ENCODE measurements around the gene GZMA. TPM values are rescaled to one million over a fixed set of nuclear protein-coding genes. Genes with fewer than 3 reads are reported as not detected.
A peak's percentile ranks its signal among the peaks of the same experiment; 100 is the strongest.

The GZMA gene
- total RNA-seq, 2 experiments from 2014 or later, result 13.7 to 16.9 TPM

DNA sequence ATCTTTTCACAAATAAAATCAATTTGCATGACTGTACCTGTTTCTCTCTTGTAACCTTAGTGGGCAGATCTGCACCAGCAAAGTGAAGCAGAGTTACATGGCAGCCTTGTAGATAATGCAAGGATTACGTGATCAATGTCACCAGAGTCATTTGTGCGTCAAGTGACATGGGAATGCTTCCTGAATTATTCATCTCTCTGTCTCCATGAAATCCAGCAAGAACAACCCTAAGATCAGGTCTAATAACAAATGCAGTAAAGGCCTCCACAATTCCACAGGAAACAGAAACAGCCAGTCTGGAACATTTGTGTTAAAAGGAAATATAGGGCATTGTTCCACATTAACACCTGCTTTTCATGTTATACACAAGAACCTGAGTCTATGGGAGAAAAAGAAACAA lies 7.8 kb downstream of the GZMA start:
- Mint-ChIP-seq H3K27me3 (no peaks in the 10 kb centered on the region), H3K4me1 (ENCODE audit: low read depth) (peaks cover 23% of the 10 kb centered on the region), H3K9me3 (no peaks in the 10 kb centered on the region), H3K36me3 (peaks cover 2% of the 10 kb centered on the region), H3K27ac (no peak overlapping the region), H3K4me3 (no peak overlapping the region)
- DNase-seq, result no peak
- intact Hi-C loops (cut with micrococcal nuclease), result no loop called here
- ChIA-PET CTCF (no interaction called here), POLR2A (no interaction called here)

DNA sequence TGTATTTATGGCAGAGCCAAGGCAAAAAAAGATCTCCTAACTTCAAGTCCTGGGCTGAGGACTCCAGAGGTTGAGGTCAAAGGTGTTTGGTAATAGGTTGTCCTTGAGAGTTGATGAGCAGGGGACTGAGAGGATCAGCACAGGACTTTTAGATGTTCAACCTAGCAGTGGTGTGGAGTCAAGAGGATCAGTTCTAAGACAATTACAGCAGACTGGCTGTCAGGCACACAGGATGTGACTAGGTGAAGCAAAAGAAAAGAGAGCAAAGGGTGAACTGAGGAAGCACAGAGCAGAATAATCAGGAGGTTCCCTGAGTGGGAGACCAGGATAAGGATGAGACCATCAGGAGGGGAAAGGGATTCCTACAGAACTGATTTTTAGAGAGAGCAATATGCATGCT lies 10.9 kb downstream of the GZMA start:
- no peak for DNase-seq
- ChIA-PET POLR2A (no interaction called here), CTCF (no interaction called here)
- Mint-ChIP-seq H3K4me1 (ENCODE audit: low read depth) (peaks cover 17% of the 10 kb centered on the region), H3K27me3 (no peaks in the 10 kb centered on the region), H3K4me3 (no peak overlapping the region), H3K27ac (no peak overlapping the region), H3K36me3 (peaks cover 2% of the 10 kb centered on the region), H3K9me3 (no peaks in the 10 kb centered on the region)
- intact Hi-C loops (cut with micrococcal nuclease), result no loop called here

DNA sequence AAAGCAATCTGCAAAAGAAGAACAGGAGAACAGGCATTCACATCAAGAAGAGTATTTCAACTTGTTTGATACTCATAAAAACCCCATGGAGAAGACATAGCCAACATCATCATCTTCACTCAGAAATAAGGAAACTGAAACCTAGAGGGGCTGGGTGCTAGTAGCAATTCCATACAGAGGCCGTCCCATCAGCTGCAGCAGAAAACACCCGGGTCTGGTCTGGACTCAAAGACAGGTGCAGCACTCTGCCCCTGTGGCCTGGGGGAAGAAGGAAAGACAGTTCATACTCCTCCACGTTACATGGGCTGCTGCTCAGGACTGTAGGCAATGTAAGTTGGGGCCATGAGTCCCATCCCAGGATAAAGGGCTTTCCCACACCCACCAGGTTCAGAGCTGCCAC lies 11.6 kb downstream of the GZMA start:
- no peak overlapping the region for H3K4me3 Mint-ChIP-seq
- H3K36me3 Mint-ChIP-seq, result no peaks in the 10 kb centered on the region
- ChIA-PET CTCF (interaction anchor here (0.7 kb wide), 1 partner anchor 9 kb away, joined by 3 read pairs; no protein-coding TSS in a partner anchor), POLR2A (no interaction called here)
- H3K27ac Mint-ChIP-seq, result no peak overlapping the region
- DNase-seq, result no peak
- H3K27me3 Mint-ChIP-seq, result no peaks in the 10 kb centered on the region
- H3K9me3 Mint-ChIP-seq, result no peaks in the 10 kb centered on the region
- H3K4me1 Mint-ChIP-seq (ENCODE audit: low read depth), result peaks cover 17% of the 10 kb centered on the region
- intact Hi-C loops (cut with micrococcal nuclease), result no loop called here

DNA sequence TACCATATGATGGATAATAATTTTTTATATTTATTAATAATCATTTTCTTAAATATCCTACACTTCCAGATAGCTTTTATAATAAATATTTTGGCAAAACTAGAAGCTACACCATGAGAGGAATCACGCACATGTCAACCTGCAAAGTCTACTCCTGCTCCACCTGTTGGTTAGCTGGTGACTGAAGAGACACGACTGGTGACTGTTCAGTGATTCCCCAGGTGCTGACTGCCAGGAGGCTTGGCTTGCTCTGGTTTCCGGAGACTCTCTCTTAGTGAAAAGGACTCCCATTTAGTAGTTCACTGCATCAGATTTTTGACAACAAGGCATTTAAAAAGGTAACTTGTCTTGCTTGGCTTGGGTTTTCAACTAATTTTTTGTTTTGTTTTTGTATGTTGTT lies 20.9 kb downstream of the GZMA start:
- DNase-seq, result no peak
- ChIA-PET POLR2A (no interaction called here), CTCF (interaction anchor here (1.8 kb wide), 1 partner anchor 179 kb away, joined by 6 read pairs; no protein-coding TSS in a partner anchor)
- Mint-ChIP-seq H3K4me3 (no peak overlapping the region), H3K36me3 (no peaks in the 10 kb centered on the region), H3K27ac (no peak overlapping the region), H3K4me1 (ENCODE audit: low read depth) (no peaks in the 10 kb centered on the region), H3K9me3 (no peaks in the 10 kb centered on the region), H3K27me3 (no peaks in the 10 kb centered on the region)
- intact Hi-C loops (cut with micrococcal nuclease), result no loop called here

DNA sequence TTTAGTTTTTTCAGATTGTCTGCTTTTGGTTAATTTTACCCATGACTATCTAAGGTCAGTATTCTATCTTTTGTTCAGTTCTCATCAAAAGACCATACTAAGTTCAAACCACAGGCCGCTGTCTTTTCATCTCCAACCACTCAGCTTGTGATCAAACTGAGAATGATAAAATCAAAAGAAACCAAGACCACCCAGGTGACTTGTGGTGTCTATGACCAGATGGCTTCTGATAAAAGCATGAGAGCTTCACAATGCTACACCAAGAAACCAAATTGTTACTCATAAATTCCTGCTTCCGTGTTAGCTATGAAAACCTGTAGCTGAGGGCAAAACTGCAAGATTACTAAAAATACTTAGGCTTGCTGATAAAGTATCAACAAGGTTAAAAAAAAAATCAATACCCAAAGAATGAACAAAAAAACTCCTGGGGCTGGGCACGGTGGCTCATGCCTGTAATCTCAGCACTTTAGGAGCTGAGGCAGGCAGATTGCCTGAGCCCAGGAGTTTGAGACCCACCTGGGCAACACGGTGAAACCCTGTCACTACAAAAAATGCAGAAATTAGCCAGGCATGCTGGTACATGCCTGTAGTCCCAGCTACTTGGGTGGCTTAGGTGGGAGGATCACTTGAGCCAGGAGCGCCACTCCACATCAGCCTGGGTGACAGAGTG lies 31.7 kb downstream of the GZMA start:
- H3K9me3 Mint-ChIP-seq, result peaks cover 17% of the 10 kb centered on the region
- peaks cover 8% of the 10 kb centered on the region for H3K36me3 Mint-ChIP-seq
- H3K27ac Mint-ChIP-seq, result no peak overlapping the region
- ChIA-PET POLR2A (interaction anchor here (1.1 kb wide), 1 partner anchor 96 kb away, joined by 7 read pairs; no protein-coding TSS in a partner anchor), CTCF (interaction anchor here (1.1 to 4.5 kb wide), 2 partner anchors 13 to 190 kb away, joined by 3 to 24 read pairs; no protein-coding TSS in a partner anchor)
- DNase-seq, result peak; percentile 16
- no peak overlapping the region for H3K4me3 Mint-ChIP-seq
- H3K4me1 Mint-ChIP-seq (ENCODE audit: low read depth), result peaks cover 8% of the 10 kb centered on the region
- peaks cover 6% of the 10 kb centered on the region for H3K27me3 Mint-ChIP-seq
- intact Hi-C loops (cut with micrococcal nuclease), result loop anchor here (1.0 kb wide), 1 partner anchor 97 kb away; no protein-coding TSS in a partner anchor

DNA sequence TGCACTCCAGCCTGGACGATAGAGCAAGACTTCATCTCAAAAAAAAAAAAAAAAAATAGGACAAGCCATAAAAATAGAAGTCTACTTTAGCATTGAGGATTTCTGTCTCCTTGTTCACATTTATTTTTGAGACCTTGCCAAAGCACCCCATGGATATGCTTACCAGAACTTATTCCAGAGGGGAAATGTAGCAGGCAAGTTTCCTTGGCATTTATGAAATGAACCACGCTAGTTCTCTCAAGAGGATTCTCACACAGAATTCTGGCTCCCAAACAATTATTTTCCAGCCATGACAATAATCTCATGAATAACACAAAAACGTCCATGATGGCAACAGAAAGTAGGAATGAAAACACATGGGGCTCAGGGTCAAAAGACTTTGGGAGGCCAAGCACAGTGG lies 34.1 kb downstream of the GZMA start:
- Mint-ChIP-seq H3K36me3 (no peaks in the 10 kb centered on the region), H3K4me3 (no peak overlapping the region), H3K27ac (no peak overlapping the region), H3K4me1 (ENCODE audit: low read depth) (peaks cover 16% of the 10 kb centered on the region), H3K27me3 (peaks cover 6% of the 10 kb centered on the region), H3K9me3 (peaks cover under 1% of the 10 kb centered on the region)
- intact Hi-C loops (cut with micrococcal nuclease), result no loop called here
- POLR2A ChIA-PET, result no interaction called here
- DNase-seq, result no peak
- CTCF ChIA-PET, result interaction anchor here (6.1 kb wide), 1 partner anchor 192 kb away, joined by 42 read pairs; no protein-coding TSS in a partner anchor

DNA sequence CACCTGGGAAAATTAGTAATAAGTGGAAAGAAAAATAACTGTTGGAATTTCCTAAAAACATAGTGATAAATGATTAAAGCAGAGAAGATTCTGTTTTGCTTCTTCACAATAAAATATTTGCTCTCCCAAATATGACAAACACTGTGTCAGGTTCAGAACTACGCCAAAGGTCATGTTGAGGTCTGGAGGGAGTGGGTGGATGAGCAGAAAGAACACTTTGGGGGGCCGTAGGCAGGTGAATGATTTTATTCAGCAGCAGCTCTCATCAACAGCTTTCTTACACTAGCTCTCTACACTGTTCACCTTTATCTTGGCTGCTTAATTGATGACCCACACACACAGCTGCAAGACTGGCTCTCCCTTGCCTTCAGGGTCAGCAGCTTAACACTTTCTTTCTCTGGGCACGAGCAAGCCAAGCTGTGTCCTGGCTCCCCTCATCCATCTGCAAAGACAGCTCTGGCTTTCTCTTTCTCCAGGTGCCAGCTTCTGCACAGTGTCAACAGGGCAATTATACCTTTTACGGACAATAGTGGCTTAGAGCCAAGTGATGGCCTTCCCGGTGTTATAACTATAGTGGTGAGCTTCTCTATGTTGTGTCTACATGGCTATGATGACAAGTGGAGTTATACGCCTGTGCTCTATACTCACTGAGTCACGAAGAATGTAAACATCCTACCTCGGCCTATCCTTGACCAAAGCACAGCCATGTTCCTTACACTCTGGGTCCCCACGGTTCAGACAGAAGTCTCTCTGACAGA lies 38.6 kb downstream of the GZMA start:
- H3K9me3 Mint-ChIP-seq, result no peaks in the 10 kb centered on the region
- POLR2A ChIA-PET, result no interaction called here

DNA sequence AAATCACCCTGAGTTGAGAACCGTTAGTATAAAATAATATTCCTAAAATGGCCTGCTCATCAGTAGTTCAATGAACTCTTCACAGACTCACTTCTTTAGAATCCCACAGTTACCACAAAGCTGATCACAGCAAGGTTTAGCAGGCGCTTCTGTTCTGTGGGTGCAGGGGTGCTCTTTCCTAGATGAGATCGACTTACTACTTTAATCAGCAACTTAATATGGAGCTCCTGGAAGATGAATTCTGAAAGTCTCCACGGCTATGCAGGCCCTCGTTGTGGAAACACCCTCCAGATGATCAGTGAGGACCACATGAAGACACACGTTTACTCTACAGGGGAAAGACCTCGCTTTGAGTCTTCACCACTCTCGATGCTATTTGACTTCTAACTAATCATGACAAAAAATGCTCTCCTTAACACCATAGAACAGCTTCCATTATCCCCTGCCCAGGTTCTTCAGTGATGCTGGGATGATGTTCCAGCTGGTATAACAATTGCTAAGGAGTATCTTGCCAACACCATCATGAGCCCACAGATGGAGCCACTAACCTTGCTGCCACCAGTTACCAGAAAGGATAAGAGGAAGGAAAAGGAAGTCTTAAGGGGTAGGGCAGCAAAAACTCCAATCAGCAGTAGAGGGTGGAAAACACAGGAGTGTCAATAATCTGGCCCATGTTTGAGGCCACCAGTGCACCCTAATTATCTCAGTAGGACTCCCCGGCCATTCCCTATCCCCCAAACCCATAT lies 39.7 kb downstream of the GZMA start:
- Mint-ChIP-seq H3K4me3 (no peak overlapping the region), H3K9me3 (no peaks in the 10 kb centered on the region), H3K27ac (no peak overlapping the region), H3K4me1 (ENCODE audit: low read depth) (peaks cover 21% of the 10 kb centered on the region), H3K36me3 (no peaks in the 10 kb centered on the region), H3K27me3 (peaks cover 3% of the 10 kb centered on the region)
- POLR2A ChIA-PET, result interaction anchor here (0.8 kb wide), 1 partner anchor 105 kb away, joined by 3 read pairs; no protein-coding TSS in a partner anchor
- peak; percentile 24 for DNase-seq
- intact Hi-C loops (cut with micrococcal nuclease), result loop anchor here (2.0 to 5.0 kb wide), 2 partner anchors 37 to 70 kb away; no protein-coding TSS in a partner anchor
- CTCF ChIA-PET, result interaction anchor here (0.6 to 9.2 kb wide), 7 partner anchors 105 to 236 kb away, joined by 3 to 147 read pairs (median 4); no protein-coding TSS in a partner anchor

More for the DNA sequence above, 38.6 kb downstream of the GZMA start:
- Mint-ChIP-seq H3K4me1 (ENCODE audit: low read depth) (peaks cover 16% of the 10 kb centered on the region), H3K27ac (no peak overlapping the region), H3K36me3 (no peaks in the 10 kb centered on the region), H3K4me3 (no peak overlapping the region), H3K27me3 (peaks cover 3% of the 10 kb centered on the region)
- intact Hi-C loops (cut with micrococcal nuclease), result loop anchor here (2.0 to 5.0 kb wide), 2 partner anchors 36 to 69 kb away; no protein-coding TSS in a partner anchor
- no peak for DNase-seq
- CTCF ChIA-PET, result interaction anchor here (0.6 to 9.2 kb wide), 7 partner anchors 18 to 235 kb away, joined by 3 to 147 read pairs (median 3); partner anchors contain the start of genes GPX8 and GZMK

DNA sequence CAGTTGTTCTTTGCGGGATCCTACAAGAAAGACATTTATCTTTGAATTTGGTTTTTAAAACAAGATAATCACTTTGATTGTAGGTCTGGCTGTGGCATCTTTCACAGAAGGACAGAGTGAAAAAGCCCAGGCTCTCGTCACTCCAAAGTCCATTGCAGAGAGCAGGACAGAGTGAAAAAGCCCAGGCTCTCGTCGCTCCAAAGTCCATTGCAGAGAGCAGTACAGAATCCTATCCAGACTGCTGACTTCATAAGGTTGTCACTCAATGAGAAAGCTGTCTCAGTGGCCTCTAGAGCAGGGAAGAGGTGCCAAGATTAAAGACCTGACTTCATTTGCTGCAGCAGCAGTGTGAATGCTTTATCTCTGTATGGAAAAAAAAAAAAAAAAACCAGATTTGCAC lies 41.2 kb downstream of the GZMA start:
- intact Hi-C loops (cut with micrococcal nuclease), result loop anchor here (5.0 kb wide), 1 partner anchor 71 kb away; no protein-coding TSS in a partner anchor
- CTCF ChIA-PET, result interaction anchor here (1.1 to 9.2 kb wide), 3 partner anchors 16 to 238 kb away, joined by 3 to 147 read pairs (median 96); partner anchors contain the start of gene GPX8
- DNase-seq, result no peak
- no peaks in the 10 kb centered on the region for H3K9me3 Mint-ChIP-seq
- H3K27ac Mint-ChIP-seq, result no peak overlapping the region
- no peaks in the 10 kb centered on the region for H3K36me3 Mint-ChIP-seq
- H3K4me1 Mint-ChIP-seq (ENCODE audit: low read depth), result peaks cover 21% of the 10 kb centered on the region
- POLR2A ChIA-PET, result no interaction called here
- H3K27me3 Mint-ChIP-seq, result no peaks in the 10 kb centered on the region
- no peak overlapping the region for H3K4me3 Mint-ChIP-seq

DNA sequence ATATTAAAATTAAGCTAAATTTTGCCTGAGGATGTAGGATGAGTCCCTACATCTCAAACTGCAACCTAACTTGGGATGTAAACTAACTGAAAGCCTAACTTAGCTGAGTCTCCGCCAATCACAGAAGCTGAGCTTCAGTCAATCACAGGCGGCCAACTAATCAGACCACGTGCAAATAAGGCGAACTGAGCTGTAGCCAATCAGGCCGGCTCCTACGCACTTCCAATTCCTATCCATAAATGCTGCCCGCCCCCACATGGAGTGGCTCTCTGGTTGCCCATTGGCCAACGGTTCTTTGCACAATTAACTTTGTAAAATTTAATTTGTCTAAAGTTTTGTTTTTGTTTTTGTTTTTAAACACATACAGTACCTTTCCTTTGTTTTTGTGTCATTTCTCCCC lies 43.6 kb downstream of the GZMA start:
- Mint-ChIP-seq H3K27me3 (peaks cover 1% of the 10 kb centered on the region), H3K4me3 (no peak overlapping the region), H3K36me3 (no peaks in the 10 kb centered on the region), H3K9me3 (no peaks in the 10 kb centered on the region), H3K4me1 (ENCODE audit: low read depth) (peaks cover 16% of the 10 kb centered on the region), H3K27ac (no peak overlapping the region)
- ChIA-PET CTCF (interaction anchor here (0.6 to 9.2 kb wide), 30 partner anchors 13 to 629 kb away, joined by 3 to 147 read pairs (median 4); partner anchors contain the start of gene GPX8), POLR2A (no interaction called here)
- intact Hi-C loops (cut with micrococcal nuclease), result loop anchor here (1.0 kb wide), 3 partner anchors 202 to 629 kb away; partner anchors contain the start of gene SNX18
- DNase-seq, result no peak

DNA sequence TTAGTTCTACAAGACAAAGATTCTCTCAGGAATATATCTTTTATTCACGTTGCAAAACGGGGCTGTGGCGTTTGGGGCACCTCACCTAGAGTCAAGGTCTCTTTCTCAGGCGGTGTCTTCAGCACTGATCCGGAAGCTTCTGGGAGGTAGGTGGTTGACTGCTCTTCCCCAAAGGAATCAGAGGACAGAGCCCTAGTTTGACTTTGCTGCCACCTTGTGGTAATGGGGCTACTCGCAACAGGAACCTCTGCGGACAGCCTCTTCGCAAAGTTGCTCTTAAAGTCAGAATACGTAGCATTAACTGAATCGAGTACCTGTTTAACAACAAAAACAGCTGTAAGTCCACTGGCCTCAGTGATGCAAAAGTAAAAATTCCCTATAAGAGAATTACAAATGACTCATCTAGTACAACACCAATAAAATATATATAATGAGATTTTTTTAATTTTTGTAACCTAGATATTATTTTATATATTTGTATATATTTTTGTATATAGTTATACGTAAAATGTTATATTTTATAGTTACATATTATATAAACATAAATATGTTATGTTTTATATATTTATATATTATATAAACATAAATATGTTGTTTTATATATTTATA lies 44.2 kb downstream of the GZMA start:
- intact Hi-C loops (cut with micrococcal nuclease), result loop anchor here (1.0 kb wide), 3 partner anchors 202 to 629 kb away; partner anchors contain the start of gene SNX18
- peaks cover 12% of the 10 kb centered on the region for H3K4me1 Mint-ChIP-seq (ENCODE audit: low read depth)

More for the DNA sequence above, 44.2 kb downstream of the GZMA start:
- Mint-ChIP-seq H3K36me3 (no peaks in the 10 kb centered on the region), H3K4me3 (no peak overlapping the region), H3K27ac (no peak overlapping the region), H3K27me3 (peaks cover 1% of the 10 kb centered on the region), H3K9me3 (no peaks in the 10 kb centered on the region)
- POLR2A ChIA-PET, result no interaction called here
- CTCF ChIA-PET, result interaction anchor here (0.6 to 9.2 kb wide), 37 partner anchors 11 to 647 kb away, joined by 3 to 147 read pairs (median 4); partner anchors contain the start of gene GPX8
- DNase-seq, result peak; percentile 89
